ENCODE results near the gene DAB2IP.

Gene DAB2IP

DNA sequence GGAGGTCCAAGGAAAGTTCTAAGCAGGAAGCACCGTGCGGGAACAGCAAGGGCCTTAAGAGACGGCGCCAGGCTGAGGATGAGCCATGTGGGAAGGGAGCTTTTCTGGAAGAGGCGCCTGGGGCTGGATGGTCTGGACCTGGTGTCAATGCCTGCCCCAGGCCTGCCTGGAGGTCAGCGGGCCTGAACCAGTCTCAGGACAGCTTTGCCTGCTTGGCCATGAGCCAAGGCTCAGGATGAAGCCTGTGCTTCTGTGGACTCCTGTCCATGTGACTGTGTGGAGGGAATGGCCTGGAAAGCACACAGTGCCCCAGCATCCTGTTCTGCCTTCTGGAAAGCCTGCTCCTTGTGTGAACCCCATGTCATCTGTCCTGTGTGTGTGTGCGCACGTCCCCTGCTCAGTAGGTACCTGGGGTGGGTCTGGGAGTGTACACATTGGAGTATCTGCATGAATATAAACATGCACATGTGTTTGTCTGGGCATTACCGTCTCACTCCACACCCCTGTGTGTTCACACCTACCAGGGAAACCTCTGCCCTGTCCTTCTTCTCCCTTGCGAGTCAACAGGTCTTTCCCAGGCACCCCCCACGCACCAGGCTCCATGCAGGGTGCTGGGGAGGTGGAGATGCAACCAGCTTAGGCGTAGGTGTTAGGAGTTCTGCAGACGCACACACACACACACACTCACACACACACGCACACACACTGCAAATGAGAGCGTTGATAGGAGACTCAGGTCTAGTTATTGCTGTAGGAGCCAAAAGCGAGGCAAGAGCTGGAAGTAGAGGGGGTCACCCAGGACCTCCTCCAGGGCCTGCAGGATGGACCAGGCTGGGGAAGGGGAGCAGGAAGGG, 24.8 kb downstream of the DAB2IP start:
- DNase-seq (ENCODE audit: low read depth, low spot score), result no peak
- H3K4me3 ChIP-seq (ENCODE audit: low read length), result no peak overlapping the region

DNA sequence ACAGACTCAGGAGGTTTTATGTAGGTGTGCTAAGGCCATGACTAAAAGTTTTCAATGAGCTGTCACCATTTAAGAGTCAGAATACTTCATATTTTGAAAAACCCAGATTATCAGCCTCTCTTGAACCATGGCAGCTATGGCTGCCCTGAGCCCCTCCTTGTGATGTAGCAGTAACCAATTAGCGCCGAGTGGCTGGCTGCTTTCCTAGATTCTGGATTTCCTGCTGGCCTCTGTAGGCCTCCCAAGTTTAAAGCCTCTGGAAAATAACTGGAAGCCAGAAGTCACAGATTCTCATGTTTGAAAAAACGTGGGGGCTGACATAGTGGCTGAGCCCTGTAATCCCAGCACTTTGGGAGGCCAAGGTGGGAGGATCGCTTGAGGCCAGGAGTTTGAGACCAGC, 25.5 kb downstream of the DAB2IP start:
- DNase-seq (ENCODE audit: low read depth, low spot score), result no peak
- no peak overlapping the region for H3K4me3 ChIP-seq (ENCODE audit: low read length)

GRCh38 chr9:121678501-121679022, 27.1 kb downstream of the DAB2IP start:
- no peak for DNase-seq (ENCODE audit: low read depth, low spot score)

DNA sequence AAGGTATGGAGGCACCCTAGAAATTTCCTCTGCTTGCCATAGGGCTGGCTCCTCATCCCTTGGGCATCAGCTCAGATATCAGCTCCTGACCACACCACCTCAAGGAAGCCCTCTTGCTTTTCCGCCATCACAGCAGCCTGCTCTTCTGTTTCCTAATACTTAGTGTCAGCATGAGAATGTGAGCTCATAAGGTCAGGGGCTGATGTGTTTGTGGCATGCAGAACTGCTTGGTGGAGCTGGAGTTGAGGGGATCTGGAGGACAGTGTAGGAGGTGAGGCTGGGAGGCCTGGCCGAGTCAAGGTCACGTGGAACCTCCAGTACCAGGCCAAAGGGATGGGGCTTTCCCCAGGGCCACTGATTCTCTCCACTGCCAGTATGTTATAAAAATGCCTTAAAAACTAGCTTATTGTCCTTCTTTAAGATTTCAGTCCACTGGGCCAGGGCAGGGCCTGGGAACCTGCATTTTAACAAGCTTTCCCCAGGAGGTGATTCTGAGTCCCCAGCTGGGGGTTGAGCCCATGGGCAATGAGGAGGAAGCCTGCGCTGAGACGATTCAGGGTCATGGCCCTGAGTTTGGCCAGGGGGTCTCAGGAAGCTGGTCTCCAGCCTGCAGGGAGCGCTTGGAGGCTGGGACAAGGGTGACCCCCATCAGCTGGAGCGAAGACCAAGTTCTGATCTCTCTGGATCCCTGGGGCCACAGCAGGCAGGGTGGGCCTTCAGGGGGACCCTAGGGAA, 28.6 kb downstream of the DAB2IP start:
- H3K4me3 ChIP-seq (ENCODE audit: low read length), result no peak overlapping the region
- DNase-seq (ENCODE audit: low read depth, low spot score), result no peak

More at GRCh38 chr9:121678501-121679022, 27.1 kb downstream of the DAB2IP start:
- H3K4me3 ChIP-seq (ENCODE audit: low read length), result no peak overlapping the region

DNA sequence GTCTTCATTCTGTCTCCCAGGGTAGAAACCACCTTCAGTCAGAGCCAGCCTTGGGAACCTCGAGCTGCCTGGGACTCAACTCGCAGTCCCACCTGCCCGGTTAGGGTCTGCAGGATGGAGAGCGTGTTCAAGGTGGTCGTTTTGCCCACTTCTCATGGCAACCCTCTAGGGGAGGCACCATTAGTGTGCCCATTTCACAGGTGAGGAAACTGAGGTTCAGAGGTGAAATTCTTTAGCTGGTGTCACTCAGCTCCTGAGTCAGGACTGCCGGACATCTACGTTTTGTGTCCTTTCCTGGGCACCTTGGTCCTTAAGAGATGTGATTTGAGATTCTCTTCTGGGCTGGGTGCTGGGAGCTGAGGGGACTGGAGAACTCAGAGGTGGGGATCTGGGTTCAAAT, 30.0 kb downstream of the DAB2IP start:
- DNase-seq (ENCODE audit: low read depth, low spot score), result no peak
- H3K4me3 ChIP-seq (ENCODE audit: low read length), result no peak overlapping the region

DNA sequence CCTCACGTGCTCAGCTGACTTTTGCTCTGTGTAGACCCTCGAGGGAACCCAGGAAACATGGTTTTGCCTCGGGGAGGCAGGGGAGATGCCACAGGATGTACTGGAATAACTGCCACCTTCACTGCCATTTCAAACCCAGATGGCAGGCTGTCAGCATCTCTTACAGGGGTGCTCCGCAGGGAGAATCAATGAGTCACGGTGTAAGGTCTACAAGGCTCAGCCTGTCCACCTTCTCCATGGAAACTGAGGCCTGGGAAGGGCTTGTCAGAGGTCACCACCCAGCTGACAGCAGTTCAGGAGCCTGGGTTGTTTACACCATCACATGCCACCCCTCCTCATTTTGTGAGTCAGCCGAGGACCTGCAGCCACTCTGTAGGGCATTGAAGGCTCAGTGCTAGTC, 30.8 kb downstream of the DAB2IP start:
- DNase-seq (ENCODE audit: low read depth, low spot score), result peak; percentile 53
- no peak overlapping the region for H3K4me3 ChIP-seq (ENCODE audit: low read length)

- DNase-seq (ENCODE audit: low read depth, low spot score), result no peak
- no peak overlapping the region for H3K4me3 ChIP-seq (ENCODE audit: low read length)
Measured at GRCh38 chr9:121682926-121683515, 31.6 kb downstream of the DAB2IP start.

DNA sequence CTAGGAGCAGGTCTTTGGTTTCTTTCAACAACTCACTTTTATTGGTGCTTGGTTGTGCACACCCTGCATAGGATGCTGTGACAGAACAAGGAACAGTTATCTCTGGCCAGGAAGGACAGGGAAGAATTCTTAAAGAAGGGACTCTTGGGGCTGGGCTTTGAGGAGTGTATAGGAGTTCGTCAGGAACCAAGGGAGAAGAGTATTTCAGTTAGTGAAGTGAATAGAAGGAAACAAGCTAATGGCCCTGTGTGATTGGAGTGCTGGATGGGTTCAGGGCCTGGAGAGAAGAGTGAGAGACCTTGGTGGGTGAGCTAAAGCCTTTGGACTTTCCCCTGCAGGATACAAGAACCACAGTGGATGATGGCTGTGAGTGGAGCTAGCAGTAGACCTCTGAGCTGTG, 32.2 kb downstream of the DAB2IP start:
- no peak overlapping the region for H3K4me3 ChIP-seq (ENCODE audit: low read length)
- no peak for DNase-seq (ENCODE audit: low read depth, low spot score)

GRCh38 chr9:121684381-121685145, 33.1 kb downstream of the DAB2IP start:
- no peak overlapping the region for H3K4me3 ChIP-seq (ENCODE audit: low read length)
- DNase-seq (ENCODE audit: low read depth, low spot score), result no peak

DNA sequence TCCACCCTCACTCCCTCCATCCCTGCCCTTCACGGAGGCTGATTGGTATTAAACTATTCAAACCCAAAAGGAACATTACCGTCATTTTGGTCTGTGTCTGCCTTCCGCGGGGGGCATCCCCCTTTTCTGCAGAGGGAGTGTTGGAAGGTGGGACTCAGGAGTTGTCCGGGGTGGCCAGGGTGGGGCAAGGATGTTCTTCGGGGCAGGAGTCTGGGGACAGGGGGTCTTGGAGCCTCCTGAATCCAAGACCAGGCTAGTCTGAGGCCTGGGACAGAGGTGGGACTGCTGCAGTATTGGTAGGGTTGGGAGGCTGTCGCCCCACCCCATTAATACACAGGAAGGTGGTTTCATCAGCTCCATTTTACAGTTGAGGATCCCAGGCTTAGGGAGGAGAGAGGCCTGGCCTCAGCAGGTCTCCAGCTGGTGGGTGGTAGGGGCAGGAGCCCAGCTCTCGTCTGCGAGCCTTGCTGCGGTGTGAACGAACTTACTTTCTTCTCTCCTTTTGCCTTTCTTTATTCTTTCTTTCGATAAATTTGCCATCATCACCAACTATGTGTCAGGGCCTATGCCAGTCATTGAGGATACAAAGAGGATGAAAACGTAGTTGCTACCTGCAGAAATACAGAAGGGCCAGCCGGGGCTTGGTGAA, 33.8 kb downstream of the DAB2IP start:
- no peak overlapping the region for H3K4me3 ChIP-seq (ENCODE audit: low read length)
- DNase-seq (ENCODE audit: low read depth, low spot score), result no peak

DNA sequence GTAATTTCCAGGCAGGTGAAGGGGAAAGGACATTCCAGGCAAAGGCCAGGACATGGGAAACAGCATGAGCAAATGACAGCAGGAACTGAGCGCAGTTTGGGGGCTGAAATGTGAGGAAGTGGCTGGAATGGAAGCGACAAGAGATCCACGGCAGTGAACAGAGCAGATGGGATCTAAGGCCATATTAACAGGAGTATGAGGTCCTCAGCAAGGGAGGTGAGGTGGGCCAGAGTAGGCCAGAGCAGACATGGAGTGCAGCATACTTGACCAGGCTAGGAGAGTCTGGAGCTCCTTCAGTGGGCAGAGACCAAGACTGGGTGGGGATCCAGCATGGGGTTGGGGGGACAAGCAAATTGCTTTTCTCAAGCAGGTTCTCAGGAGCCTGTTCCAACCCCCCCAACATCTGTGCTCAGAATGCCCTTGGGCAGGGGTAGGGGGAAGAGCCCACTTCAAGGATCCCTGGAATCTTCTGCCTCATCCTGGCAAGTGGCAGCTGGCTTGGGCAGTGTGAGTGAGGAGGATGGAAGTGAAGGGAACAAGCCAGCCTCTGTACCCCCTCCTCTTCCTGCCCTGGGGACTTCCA, 34.5 kb downstream of the DAB2IP start:
- no peak overlapping the region for H3K4me3 ChIP-seq (ENCODE audit: low read length)
- no peak for DNase-seq (ENCODE audit: low read depth, low spot score)

DNA sequence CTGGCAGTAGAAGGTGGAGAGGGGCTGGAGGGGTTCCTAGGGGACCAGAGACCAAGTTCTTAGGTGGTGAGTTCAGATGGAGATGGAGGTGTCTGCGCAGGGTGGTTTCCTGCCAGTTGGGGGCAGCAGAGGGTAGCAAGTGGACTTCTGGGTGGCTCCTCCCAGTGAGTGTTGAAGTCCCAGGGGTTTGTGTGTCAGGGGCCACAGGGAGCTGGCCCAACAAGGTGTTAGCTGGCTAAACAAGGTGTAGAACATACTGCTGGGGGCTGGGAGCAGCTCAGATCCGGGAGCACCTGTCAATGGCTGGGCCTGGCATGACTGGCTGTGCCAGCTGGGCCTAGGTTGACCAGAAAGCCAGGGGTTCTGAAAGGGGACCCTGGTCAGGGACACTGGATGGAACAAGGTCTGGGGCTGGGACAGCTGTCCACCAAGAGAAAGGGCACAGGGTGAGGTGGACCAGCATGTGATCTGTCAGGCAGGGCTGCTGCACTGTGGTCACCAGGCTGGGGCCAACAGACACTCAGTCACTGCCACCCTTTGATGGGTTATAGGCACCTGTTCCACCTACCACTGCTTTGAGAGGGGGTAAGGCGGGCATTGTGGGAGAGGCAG, 35.6 kb downstream of the DAB2IP start:
- DNase-seq (ENCODE audit: low read depth, low spot score), result peak; percentile 70
- no peak overlapping the region for H3K4me3 ChIP-seq (ENCODE audit: low read length)

GRCh38 chr9:121688146-121688680, 36.8 kb downstream of the DAB2IP start:
- no peak overlapping the region for H3K4me3 ChIP-seq (ENCODE audit: low read length)
- no peak for DNase-seq (ENCODE audit: low read depth, low spot score)

- no peak overlapping the region for H3K4me3 ChIP-seq (ENCODE audit: low read length)
- no peak for DNase-seq (ENCODE audit: low read depth, low spot score)
Measured at GRCh38 chr9:121688681-121689080, 37.2 kb downstream of the DAB2IP start.

- H3K4me3 ChIP-seq (ENCODE audit: low read length), result no peak overlapping the region
- no peak for DNase-seq (ENCODE audit: low read depth, low spot score)
Measured at GRCh38 chr9:121689461-121690157, 38.2 kb downstream of the DAB2IP start.

DNA sequence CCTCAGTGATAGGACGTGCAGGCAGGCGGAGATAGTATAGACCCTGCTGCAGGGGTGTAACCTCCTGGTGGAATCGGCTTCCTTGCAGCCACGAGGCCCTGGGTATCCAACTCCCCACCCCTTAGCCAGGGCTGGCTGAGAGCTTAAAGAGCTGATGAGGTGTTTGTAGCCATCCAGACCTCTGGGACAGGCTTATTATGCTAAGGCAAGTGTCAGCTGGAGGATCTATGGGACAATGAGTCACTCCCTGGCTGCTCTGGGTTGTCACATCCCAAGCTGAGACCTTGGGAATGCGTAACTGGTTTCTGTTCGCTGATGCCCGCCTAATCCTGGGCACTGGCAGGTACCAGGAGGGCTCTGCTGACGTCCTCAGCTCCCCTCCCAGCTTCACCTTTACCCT, 38.9 kb downstream of the DAB2IP start:
- H3K4me3 ChIP-seq (ENCODE audit: low read length), result no peak overlapping the region
- no peak for DNase-seq (ENCODE audit: low read depth, low spot score)

- no peak for DNase-seq (ENCODE audit: low read depth, low spot score)
- no peak overlapping the region for H3K4me3 ChIP-seq (ENCODE audit: low read length)
Measured at GRCh38 chr9:121690766-121691165, 39.3 kb downstream of the DAB2IP start.
